HL-60 (cell line): ENCODE results near the gene GIT2.

Experiments used
- DNase-seq, 2 experiments: peaks; one replicate each; pipeline ENCODE4 v3.0.0-alpha.2; 2010 to 2020; ENCODE audit warnings: low read depth in 1 of 2, low spot score in 1 of 2
- H3K27ac ChIP-seq: fragments of 250-450 bp; sonication (Bioruptor Pico); replicated peaks from 2 replicates; pipeline ENCODE4 v1.5.1; 2020; ENCODE audit warnings: mild to moderate bottlenecking, moderate library complexity
- H3K27me3 ChIP-seq: fragments of 250-450 bp; sonication (Bioruptor Pico); 2 replicates; pipeline ENCODE4 v1.5.1; 2021; ENCODE audit warnings: mild to moderate bottlenecking, moderate library complexity; ENCODE audit not compliant: insufficient read depth, poor library complexity, severe bottlenecking
- H3K4me3 ChIP-seq: replicated peaks from 2 replicates; pipeline ENCODE4 v1.5.1; 2011; ENCODE audit warnings: mild to moderate bottlenecking, control low read depth, low read length; ENCODE audit not compliant: insufficient read depth
- CTCF ChIP-seq: IDR thresholded peaks from one replicate; pipeline ENCODE4 v1.5.1; 2011; ENCODE audit warnings: low read length, control low read depth, inconsistent platforms; ENCODE audit not compliant: insufficient read depth
- GABPA ChIP-seq: IDR thresholded peaks from 2 replicates; pipeline ENCODE4 v1.6.1; 2012; ENCODE audit warnings: low read depth
- POLR2AphosphoS5 ChIP-seq: IDR thresholded peaks from 2 replicates; pipeline ENCODE4 v1.6.1; 2012; ENCODE audit warnings: low read depth
- REST ChIP-seq: IDR thresholded peaks from 2 replicates; pipeline ENCODE4 v1.6.1; 2012; ENCODE audit warnings: low read depth; ENCODE audit not compliant: insufficient replicate concordance
- SPI1 ChIP-seq: IDR thresholded peaks from 2 replicates; pipeline ENCODE4 v1.6.1; 2012; ENCODE audit warnings: low read depth, mild to moderate bottlenecking, borderline replicate concordance

The GIT2 gene

GRCh38 chr12:110029290-110029815 is 33.2 kb upstream of the GIT2 start:
- H3K27me3 ChIP-seq = no peaks in the 10 kb centered on the region
- H3K27ac ChIP-seq = no peak overlapping the region
- no peak overlapping the region for H3K4me3 ChIP-seq
- no peak for DNase-seq
- TF ChIP-seq SPI1 = no peak
- TF ChIP-seq GABPA = no peak
- no peak for TF ChIP-seq CTCF
- TF ChIP-seq POLR2AphosphoS5 = no peak
- no peak for TF ChIP-seq REST

GRCh38 chr12:110028323-110028722 is 32.2 kb upstream of the GIT2 start:
- Histone ChIP-seq H3K4me3 (no peak overlapping the region), H3K27me3 (no peaks in the 10 kb centered on the region), H3K27ac (no peak overlapping the region)
- no peak for TF ChIP-seq POLR2AphosphoS5
- no peak for TF ChIP-seq GABPA
- no peak for TF ChIP-seq SPI1
- no peak for TF ChIP-seq CTCF
- no peak for TF ChIP-seq REST
- DNase-seq = no peak

- DNase-seq = no peak
- TF ChIP-seq REST (no peak), GABPA (no peak), CTCF (no peak), SPI1 (no peak), POLR2AphosphoS5 (no peak)
- no peak overlapping the region for H3K27ac ChIP-seq
- H3K27me3 ChIP-seq = no peaks in the 10 kb centered on the region
- no peak overlapping the region for H3K4me3 ChIP-seq
Observed at GRCh38 chr12:110024051-110024450, 27.9 kb upstream of the GIT2 start.
